Measurements from ENCODE around the gene WDHD1.
"Not testable (repeated sequence)": the region's sequence is repeated elsewhere in the genome, so short reads cannot be mapped to it uniquely, and the experiment has no call there.

The WDHD1 gene

GRCh38 chr14:55045087-55045486 lies 18.2 kb upstream of the WDHD1 start:
- no peak for DNase-seq

- no peak for DNase-seq
Measured at GRCh38 chr14:55043528-55043927, 16.6 kb upstream of the WDHD1 start.

GRCh38 chr14:55038708-55039107 lies 11.8 kb upstream of the WDHD1 start:
- no peak for DNase-seq

GRCh38 chr14:55037995-55038394 lies 11.1 kb upstream of the WDHD1 start:
- DNase-seq = not testable (repeated sequence)

- no peak for DNase-seq
Measured at GRCh38 chr14:55031190-55031589, 4.3 kb upstream of the WDHD1 start.

GRCh38 chr14:55028476-55028875 lies 1.6 kb upstream of the WDHD1 start:
- DNase-seq = no peak

- DNase-seq = no peak
Measured at GRCh38 chr14:55028066-55028465, 1.2 kb upstream of the WDHD1 start.

GRCh38 chr14:55026441-55026792 lies 482 bp downstream of the WDHD1 start:
- DNase-seq = no peak

GRCh38 chr14:55025948-55026347 lies 951 bp downstream of the WDHD1 start:
- no peak for DNase-seq

- DNase-seq = not testable (repeated sequence)
Measured at GRCh38 chr14:55024365-55024764, 2.5 kb downstream of the WDHD1 start.

GRCh38 chr14:55019968-55020554 lies 6.8 kb downstream of the WDHD1 start:
- no peak for DNase-seq

- no peak for DNase-seq
Measured at GRCh38 chr14:55015006-55015405, 11.9 kb downstream of the WDHD1 start.

- no peak for DNase-seq
Measured at GRCh38 chr14:55005071-55005470, 21.8 kb downstream of the WDHD1 start.

- no peak for DNase-seq
Measured at GRCh38 chr14:55000381-55000780, 26.5 kb downstream of the WDHD1 start.

GRCh38 chr14:54985156-54985555 lies 41.7 kb downstream of the WDHD1 start:
- no peak for DNase-seq

- DNase-seq = no peak
Measured at GRCh38 chr14:54981698-54982097, 45.2 kb downstream of the WDHD1 start.

- DNase-seq = no peak
Measured at GRCh38 chr14:54979039-54979438, 47.9 kb downstream of the WDHD1 start.

GRCh38 chr14:54976316-54976715 lies 50.6 kb downstream of the WDHD1 start:
- no peak for DNase-seq

- DNase-seq = no peak
Measured at GRCh38 chr14:54975856-54976255, 51.0 kb downstream of the WDHD1 start.

- no peak for DNase-seq
Measured at GRCh38 chr14:54974788-54975414, 52.0 kb downstream of the WDHD1 start.

GRCh38 chr14:54967496-54967895 lies 59.4 kb downstream of the WDHD1 start:
- no peak for DNase-seq

GRCh38 chr14:54955143-54955542 lies 71.8 kb downstream of the WDHD1 start:
- no peak for DNase-seq

GRCh38 chr14:54953609-54954008 lies 73.3 kb downstream of the WDHD1 start:
- not testable (repeated sequence) for DNase-seq

GRCh38 chr14:54952803-54953202 lies 74.1 kb downstream of the WDHD1 start:
- not testable (repeated sequence) for DNase-seq

- no peak for DNase-seq
Measured at GRCh38 chr14:54947230-54947629, 79.7 kb downstream of the WDHD1 start.
